Breast epithelium (tissue), 3 donors: ENCODE data around the gene C5orf46.

Source experiments
- CTCF ChIP-seq, 3 donors: fragments of 450-650 bp; IDR thresholded peaks; one replicate each; pipeline ENCODE4 v1.5.1; 2016 to 2017; ENCODE audit warnings: antibody characterized with exemption in 3 of 3, mild to moderate bottlenecking in 3 of 3, moderate library complexity in 3 of 3
- POLR2AphosphoS5 ChIP-seq, 3 donors: sonication (generic); formaldehyde crosslinking; IDR thresholded peaks; one replicate each; pipeline ENCODE4 v1.6.1; 2017; ENCODE audit warnings: antibody characterized with exemption in 3 of 3

- TF ChIP-seq CTCF (IDR thresholded peaks at IDR 0.05) = no peak
- TF ChIP-seq POLR2AphosphoS5 (IDR thresholded peaks at IDR 0.05) = no peak
These were observed 49.5 kb downstream of the C5orf46 start for GRCh38 chr5:147856801-147857200.
